Transverse colon (tissue), 3 donors: Measurements from ENCODE around the gene DDI1.

Experiments used
- CTCF ChIP-seq, 5 experiments: fragments of 200-600 bp in 3 of 5; fragments of 450-650 bp in 2 of 5; sonication (generic) in 3 of 5; IDR thresholded peaks; 1 replicate in 2 of 5; 2 replicates in 3 of 5; pipeline ENCODE4 v1.5.1; 2016 to 2017; ENCODE audit warnings: antibody characterized with exemption in 5 of 5, inconsistent platforms in 3 of 5, mild to moderate bottlenecking in 2 of 5, moderate library complexity in 1 of 5
- POLR2A ChIP-seq: fragments of 450-650 bp; IDR thresholded peaks from one replicate; pipeline ENCODE4 v1.6.1; 2016; ENCODE audit warnings: antibody characterized with exemption, mild to moderate bottlenecking, moderate library complexity

GRCh38 chr11:104054911-104055529, 18.6 kb downstream of the DDI1 start:
- TF ChIP-seq CTCF (IDR thresholded peaks at IDR 0.05) (no peak), POLR2A (no peak)
